MM.1S (cell line): ENCODE results near the gene CASP9.

Experiments used
- CTCF ChIP-seq: fragments of 300-600 bp; sonication (generic); IDR thresholded peaks from 2 replicates; pipeline ENCODE4 v1.5.1; 2016; ENCODE audit warnings: antibody characterized with exemption, low read length, mixed read lengths
- EZH2 ChIP-seq: fragments of 300-600 bp; sonication (generic); optimal IDR thresholded peaks from 2 replicates; pipeline ENCODE3; 2017; ENCODE audit warnings: low read depth, mild to moderate bottlenecking, antibody characterized with exemption, low read length, mixed read lengths

- TF ChIP-seq CTCF (no peak), EZH2 (no peak)
Measured at GRCh38 chr1:15479654-15480347, 44.2 kb downstream of the CASP9 start.
